GM10847 (cell line): Measurements from ENCODE around the gene DDI2.

ENCODE experiments used
- POLR2A ChIP-seq: IDR thresholded peaks from 2 replicates; pipeline ENCODE4 v1.6.1; 2011; ENCODE audit not compliant: insufficient read length; ENCODE audit errors: extremely low read depth

Gene DDI2

GRCh38 chr1:15595809-15596617, 21.2 kb upstream of the DDI2 start:
- TF ChIP-seq POLR2A, result no peak

GRCh38 chr1:15598436-15598835, 18.8 kb upstream of the DDI2 start:
- TF ChIP-seq POLR2A, result no peak

- peak; percentile 30 for TF ChIP-seq POLR2A
These were observed 13.9 kb upstream of the DDI2 start for GRCh38 chr1:15603050-15603965.

GRCh38 chr1:15605398-15606383, 11.6 kb upstream of the DDI2 start:
- no peak for TF ChIP-seq POLR2A

- no peak for TF ChIP-seq POLR2A
These were observed 7.6 kb upstream of the DDI2 start for GRCh38 chr1:15609631-15610030.

GRCh38 chr1:15610167-15610566, 7.1 kb upstream of the DDI2 start:
- TF ChIP-seq POLR2A, result no peak

GRCh38 chr1:15616373-15617172, 685 bp upstream of the DDI2 start:
- TF ChIP-seq POLR2A, result no peak

- no peak for TF ChIP-seq POLR2A
These were observed 908 bp downstream of the DDI2 start for GRCh38 chr1:15618077-15618654.

GRCh38 chr1:15618655-15619525, 1.6 kb downstream of the DDI2 start:
- no peak for TF ChIP-seq POLR2A

- TF ChIP-seq POLR2A, result no peak
These were observed 2.9 kb downstream of the DDI2 start for GRCh38 chr1:15620155-15620545.

- no peak for TF ChIP-seq POLR2A
These were observed 3.8 kb downstream of the DDI2 start for GRCh38 chr1:15620902-15621682.

GRCh38 chr1:15621975-15622374, 4.7 kb downstream of the DDI2 start:
- TF ChIP-seq POLR2A, result no peak
